ENCODE results near the gene ACAA1.

GRCh38 chr3:38098376-38098723 lies 38.6 kb downstream of the ACAA1 start:
- TF ChIP-seq CTCF (IDR thresholded peaks at IDR 0.05) (no peak), POLR2A (IDR thresholded peaks at IDR 0.05) (no peak)
